HG02759 (cell line): ENCODE data around the gene TMEM273.

Experiments
- ATAC-seq: cut with Tn5 transposase; IDR thresholded peaks from one replicate; pipeline ENCODE4 v1.9.1; 2021; ENCODE audit warnings: mild to moderate bottlenecking, moderate library complexity; ENCODE audit not compliant: unreplicated experiment

The TMEM273 gene

GRCh38 chr10:49177391-49178355 lies 10.5 kb downstream of the TMEM273 start:
- peak; percentile 87 for ATAC-seq

GRCh38 chr10:49176310-49177268 lies 11.6 kb downstream of the TMEM273 start:
- peak; percentile 2 for ATAC-seq

GRCh38 chr10:49175587-49176309 lies 12.4 kb downstream of the TMEM273 start:
- no peak for ATAC-seq

- ATAC-seq: no peak
Observed at GRCh38 chr10:49174926-49175500, 13.2 kb downstream of the TMEM273 start.

- no peak for ATAC-seq
Observed at GRCh38 chr10:49174261-49174925, 13.8 kb downstream of the TMEM273 start.

GRCh38 chr10:49173853-49174252 lies 14.3 kb downstream of the TMEM273 start:
- ATAC-seq: no peak

- ATAC-seq: no peak
Observed at GRCh38 chr10:49173201-49173772, 14.9 kb downstream of the TMEM273 start.

- ATAC-seq: no peak
Observed at GRCh38 chr10:49172777-49173132, 15.4 kb downstream of the TMEM273 start.

GRCh38 chr10:49172061-49172776 lies 16.0 kb downstream of the TMEM273 start:
- peak; percentile 36 for ATAC-seq

GRCh38 chr10:49171326-49172060 lies 16.7 kb downstream of the TMEM273 start:
- ATAC-seq: no peak

- no peak for ATAC-seq
Observed at GRCh38 chr10:49170632-49171325, 17.4 kb downstream of the TMEM273 start.

GRCh38 chr10:49169776-49170175 lies 18.4 kb downstream of the TMEM273 start:
- ATAC-seq: no peak

- ATAC-seq: no peak
Observed at GRCh38 chr10:49168831-49169500, 19.2 kb downstream of the TMEM273 start.

GRCh38 chr10:49168171-49168540 lies 20.0 kb downstream of the TMEM273 start:
- ATAC-seq: no peak

- no peak for ATAC-seq
Observed at GRCh38 chr10:49167425-49168170, 20.6 kb downstream of the TMEM273 start.
